CD14-positive monocyte (primary cell): Measurements from ENCODE around the gene RNF40. TPM values are rescaled to one million over a fixed set of nuclear protein-coding genes. Genes with fewer than 3 reads are reported as not detected.

ENCODE experiments used
- DNase-seq, 3 donors: peaks; one replicate each; pipeline ENCODE4 v3.0.0-alpha.2; 2011 to 2022
- H2AFZ ChIP-seq: 2 replicates; pipeline ENCODE4 v1.6.0; 2012; ENCODE audit warnings: mild to moderate bottlenecking, low read depth, low read length, inconsistent platforms; ENCODE audit not compliant: insufficient read depth, poor library complexity, severe bottlenecking
- H3K27ac ChIP-seq, 2 donors: 1 replicate in 1 of 2; 2 replicates in 1 of 2; pipeline ENCODE4 v1.5.1; 2012 to 2013; ENCODE audit warnings: low read length in 2 of 2, control low read depth in 1 of 2, inconsistent platforms in 1 of 2, low read depth in 1 of 2, mild to moderate bottlenecking in 1 of 2
- H3K27me3 ChIP-seq, 2 donors: one replicate each; pipeline versions ENCODE4 v1.6.0 to v1.6.1; 2011 to 2013; ENCODE audit warnings: low read length in 2 of 2; ENCODE audit not compliant: control insufficient read depth in 2 of 2, insufficient read depth in 2 of 2
- H3K36me3 ChIP-seq, 2 donors: replicated peaks in 1 of 2; 1 replicate in 1 of 2; 2 replicates in 1 of 2; pipeline versions ENCODE4 v1.5.1 to v1.6.1; 2012 to 2013; ENCODE audit warnings: low read length in 2 of 2, control low read depth in 1 of 2, inconsistent platforms in 1 of 2, mild to moderate bottlenecking in 1 of 2; ENCODE audit not compliant: insufficient read depth in 2 of 2, control insufficient read depth in 1 of 2
- H3K4me1 ChIP-seq, 2 donors: 1 replicate in 1 of 2; 2 replicates in 1 of 2; pipeline versions ENCODE4 v1.5.1 to v1.6.1; 2012 to 2013; ENCODE audit warnings: low read length in 2 of 2, control low read depth in 1 of 2, inconsistent platforms in 1 of 2, mild to moderate bottlenecking in 1 of 2, moderate library complexity in 1 of 2; ENCODE audit not compliant: insufficient read depth in 2 of 2, control insufficient read depth in 1 of 2
- H3K4me2 ChIP-seq: replicated peaks from 2 replicates; pipeline ENCODE3; 2012; ENCODE audit warnings: low read length, moderate library complexity, mild to moderate bottlenecking; ENCODE audit not compliant: poor library complexity, severe bottlenecking; ENCODE audit errors: extremely low read depth
- H3K4me3 ChIP-seq, 3 experiments: fragments of 200-600 bp in 1 of 3; sonication (generic) in 1 of 3; replicated peaks in 1 of 3; 1 replicate in 2 of 3; 2 replicates in 1 of 3; pipeline ENCODE4 v1.5.1; 2011 to 2013; ENCODE audit warnings: low read length in 3 of 3, mild to moderate bottlenecking in 3 of 3, control low read depth in 2 of 3, low read depth in 2 of 3, inconsistent platforms in 1 of 3, moderate library complexity in 1 of 3
- H3K79me2 ChIP-seq: 2 replicates; pipeline ENCODE4 v1.6.0; 2012; ENCODE audit warnings: mild to moderate bottlenecking, control low read depth, inconsistent platforms, low read length, moderate library complexity; ENCODE audit not compliant: insufficient read depth
- H3K9ac ChIP-seq: 2 replicates; pipeline ENCODE4 v1.6.0; 2017; ENCODE audit warnings: low read length, mild to moderate bottlenecking; ENCODE audit not compliant: insufficient read depth, poor library complexity, severe bottlenecking
- H3K9me3 ChIP-seq, 2 donors: replicated peaks in 1 of 2; 1 replicate in 1 of 2; 2 replicates in 1 of 2; pipeline versions ENCODE4 v1.5.1 to v1.6.1; 2012 to 2013; ENCODE audit warnings: low read length in 2 of 2, control low read depth in 1 of 2; ENCODE audit not compliant: control insufficient read depth in 1 of 2, insufficient read depth in 1 of 2
- H4K20me1 ChIP-seq: 2 replicates; pipeline ENCODE4 v1.6.0; 2012; ENCODE audit warnings: mild to moderate bottlenecking, low read length, control low read depth, moderate library complexity; ENCODE audit not compliant: insufficient read depth
- H3K27ac Mint-ChIP-seq, 7 donors: one replicate each; pipeline ENCODE4 v1.8.0; 2020; ENCODE audit warnings: mild to moderate bottlenecking in 7 of 7, mixed read lengths in 7 of 7, moderate library complexity in 6 of 7, inconsistent platforms in 2 of 7
- H3K27me3 Mint-ChIP-seq, 3 donors: one replicate each; pipeline ENCODE4 v1.8.0; 2021 to 2022; ENCODE audit warnings: low read depth in 3 of 3, mild to moderate bottlenecking in 3 of 3, mixed read lengths in 3 of 3, moderate library complexity in 3 of 3, inconsistent platforms in 1 of 3
- H3K36me3 Mint-ChIP-seq, 2 donors: one replicate each; pipeline ENCODE4 v1.8.0; 2020; ENCODE audit warnings: mixed read lengths in 2 of 2, inconsistent platforms in 1 of 2, mild to moderate bottlenecking in 1 of 2
- H3K4me1 Mint-ChIP-seq: one replicate; pipeline ENCODE4 v1.8.0; 2020; ENCODE audit warnings: mild to moderate bottlenecking, mixed read lengths
- H3K4me3 Mint-ChIP-seq, 2 donors: one replicate each; pipeline ENCODE4 v1.8.0; 2020; ENCODE audit warnings: mild to moderate bottlenecking in 2 of 2, mixed read lengths in 2 of 2, moderate library complexity in 1 of 2
- H3K9me3 Mint-ChIP-seq, 7 donors: one replicate each; pipeline ENCODE4 v1.8.0; 2020 to 2022; ENCODE audit warnings: mixed read lengths in 7 of 7, mild to moderate bottlenecking in 6 of 7, moderate library complexity in 6 of 7, inconsistent platforms in 2 of 7
- WGBS: methylation state at CpG from one replicate; pipeline ENCODE4 v1.1.5; 2013; ENCODE audit warnings: missing lambda C conversion rate; ENCODE audit not compliant: insufficient coverage; 5-methylcytosine and 5-hydroxymethylcytosine counted together
- intact Hi-C, 2 donors: fragments of 100-400 bp; cut with micrococcal nuclease; formaldehyde crosslinking; loops; one replicate each; pipeline versions ENCODE4 v1.15.0 to v1.15.1; 2023
- polyA plus RNA-seq, 3 donors: library from polyadenylated mRNA; depleted of rRNA in 1 of 3; unstranded in 2 of 3; stranded (reverse) in 1 of 3; fragments of 300-500 nt in 2 of 3; fragments of >200 nt in 1 of 3; fragmentation: Illumina TruSeq in 2 of 3; gene quantifications; 1 replicate in 2 of 3; 2 replicates in 1 of 3; pipeline ENCODE4 v1.2.3, GENCODE V29; 2012 to 2021
- TF ChIP-seq, protein P1 (sequence below): fragments of 200-600 bp; IDR thresholded peaks from one replicate; pipeline ENCODE4 v1.8.0; 2022; ENCODE audit warnings: antibody characterized with exemption, mild to moderate bottlenecking

Gene RNF40
- polyA plus RNA-seq, 3 donors, result 14.8 to 53.5 (median 34.9) TPM

DNA sequence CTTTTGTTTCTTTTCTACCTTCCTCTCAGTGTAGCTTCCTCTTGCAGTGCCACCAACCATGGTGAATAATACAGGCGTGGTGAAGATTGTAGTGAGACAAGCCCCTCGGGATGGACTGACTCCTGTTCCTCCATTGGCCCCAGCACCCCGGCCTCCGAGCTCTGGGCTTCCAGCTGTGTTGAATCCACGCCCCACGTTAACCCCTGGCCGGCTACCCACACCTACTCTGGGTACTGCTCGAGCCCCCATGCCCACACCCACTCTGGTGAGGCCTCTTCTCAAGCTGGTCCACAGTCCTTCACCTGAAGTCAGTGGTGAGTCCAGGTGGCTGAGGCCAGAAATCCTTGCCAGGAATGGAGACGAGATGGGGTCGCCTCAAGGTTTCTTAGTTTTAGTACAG, 39.2 kb upstream of the RNF40 start:
- Histone ChIP-seq H3K27ac (peak overlapping the region in 1 of 2 donors; percentile 93), H3K27me3 (no peaks in the 10 kb centered on the region), H2AFZ (no peak overlapping the region), H3K4me3 (no peak overlapping the region), H3K4me1 (peaks cover 36 to 40% of the 10 kb centered on the region in 2 donors), H3K36me3 (peaks cover 61 to 79% of the 10 kb centered on the region in 2 donors), H4K20me1 (peaks cover 37% of the 10 kb centered on the region), H3K4me2 (no peak overlapping the region), H3K9ac (no peak overlapping the region), H3K9me3 (no peaks in the 10 kb centered on the region), H3K79me2 (peaks cover 72% of the 10 kb centered on the region)
- TF ChIP-seq, protein P1, sequence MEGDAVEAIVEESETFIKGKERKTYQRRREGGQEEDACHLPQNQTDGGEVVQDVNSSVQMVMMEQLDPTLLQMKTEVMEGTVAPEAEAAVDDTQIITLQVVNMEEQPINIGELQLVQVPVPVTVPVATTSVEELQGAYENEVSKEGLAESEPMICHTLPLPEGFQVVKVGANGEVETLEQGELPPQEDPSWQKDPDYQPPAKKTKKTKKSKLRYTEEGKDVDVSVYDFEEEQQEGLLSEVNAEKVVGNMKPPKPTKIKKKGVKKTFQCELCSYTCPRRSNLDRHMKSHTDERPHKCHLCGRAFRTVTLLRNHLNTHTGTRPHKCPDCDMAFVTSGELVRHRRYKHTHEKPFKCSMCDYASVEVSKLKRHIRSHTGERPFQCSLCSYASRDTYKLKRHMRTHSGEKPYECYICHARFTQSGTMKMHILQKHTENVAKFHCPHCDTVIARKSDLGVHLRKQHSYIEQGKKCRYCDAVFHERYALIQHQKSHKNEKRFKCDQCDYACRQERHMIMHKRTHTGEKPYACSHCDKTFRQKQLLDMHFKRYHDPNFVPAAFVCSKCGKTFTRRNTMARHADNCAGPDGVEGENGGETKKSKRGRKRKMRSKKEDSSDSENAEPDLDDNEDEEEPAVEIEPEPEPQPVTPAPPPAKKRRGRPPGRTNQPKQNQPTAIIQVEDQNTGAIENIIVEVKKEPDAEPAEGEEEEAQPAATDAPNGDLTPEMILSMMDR, result no peak
- DNase-seq, result no peak
- Mint-ChIP-seq H3K4me3 (no peak overlapping the region), H3K4me1 (peaks cover 38% of the 10 kb centered on the region), H3K27ac (peak overlapping the region in 6 of 7 donors; percentile 21 to 95 (median 54)), H3K36me3 (peaks cover 63 to 81% of the 10 kb centered on the region in 2 donors), H3K9me3 (peaks cover 0 to 5% (median 0%) of the 10 kb centered on the region in 7 donors), H3K27me3 (peaks cover 0 to 5% (median 4%) of the 10 kb centered on the region in 3 donors)
- intact Hi-C loops, result loop anchor here in 1 of 2 donors (5.0 kb wide), 1 partner anchor 34 kb away; no protein-coding TSS in a partner anchor
- WGBS, result 98% methylated on average over 10 of the region's 10 CpGs

- no peak overlapping the region for H3K4me3 Mint-ChIP-seq
- 94% methylated on average over 12 of the region's 12 CpGs for WGBS
These were observed 38.3 kb upstream of the RNF40 start for GRCh38 chr16:30723725-30724355.

More at GRCh38 chr16:30723725-30724355, 38.3 kb upstream of the RNF40 start:
- Histone ChIP-seq H3K4me3 (peak overlapping the region in 1 of 3 experiments; percentile 62), H3K9ac (peak overlapping the region; percentile 58), H2AFZ (no peak overlapping the region), H3K9me3 (no peaks in the 10 kb centered on the region), H3K4me2 (peak overlapping the region; percentile 65), H3K27me3 (no peaks in the 10 kb centered on the region), H3K36me3 (peaks cover 57 to 76% of the 10 kb centered on the region in 2 donors), H3K79me2 (peaks cover 65% of the 10 kb centered on the region), H3K27ac (peak overlapping the region; percentile 88 to 93), H4K20me1 (peaks cover 42% of the 10 kb centered on the region), H3K4me1 (peaks cover 45 to 48% of the 10 kb centered on the region in 2 donors)
- DNase-seq, result no peak
- peaks cover 0 to 5% (median 4%) of the 10 kb centered on the region in 3 donors for H3K27me3 Mint-ChIP-seq
- peaks cover 0 to 5% (median 0%) of the 10 kb centered on the region in 7 donors for H3K9me3 Mint-ChIP-seq
- TF ChIP-seq, protein P1, result no peak
- intact Hi-C loops, result loop anchor here in 1 of 2 donors (5.0 kb wide), 1 partner anchor 33 kb away; no protein-coding TSS in a partner anchor
- H3K4me1 Mint-ChIP-seq, result peaks cover 46% of the 10 kb centered on the region
- H3K27ac Mint-ChIP-seq, result peak overlapping the region; percentile 94 to 97 (median 95)
- H3K36me3 Mint-ChIP-seq, result peaks cover 59 to 76% of the 10 kb centered on the region in 2 donors
